Fibroblast of mammary gland (primary cell): ENCODE results near the gene DSCAM.
"Not testable (repeated sequence)": the region's sequence is repeated elsewhere in the genome, so short reads cannot be mapped to it uniquely, and the experiment has no call there.

Experiments used
- DNase-seq: peaks from one replicate; pipeline ENCODE4 v3.0.0-alpha.2; 2010; ENCODE audit warnings: low read depth
- H3K4me3 ChIP-seq: 2 replicates; pipeline ENCODE4 v1.5.1; 2011; ENCODE audit warnings: low read depth, mild to moderate bottlenecking, low read length, moderate library complexity; ENCODE audit not compliant: control insufficient read depth
- TF ChIP-seq, protein P1 (sequence below): conservative IDR thresholded peaks from 2 replicates; pipeline ENCODE4 v1.5.1; 2011; ENCODE audit warnings: low read depth, low read length, inconsistent platforms; ENCODE audit not compliant: control insufficient read depth, insufficient read depth

Gene DSCAM

GRCh38 chr21:40041446-40041845, 805.5 kb downstream of the DSCAM start:
- TF ChIP-seq, protein P1, sequence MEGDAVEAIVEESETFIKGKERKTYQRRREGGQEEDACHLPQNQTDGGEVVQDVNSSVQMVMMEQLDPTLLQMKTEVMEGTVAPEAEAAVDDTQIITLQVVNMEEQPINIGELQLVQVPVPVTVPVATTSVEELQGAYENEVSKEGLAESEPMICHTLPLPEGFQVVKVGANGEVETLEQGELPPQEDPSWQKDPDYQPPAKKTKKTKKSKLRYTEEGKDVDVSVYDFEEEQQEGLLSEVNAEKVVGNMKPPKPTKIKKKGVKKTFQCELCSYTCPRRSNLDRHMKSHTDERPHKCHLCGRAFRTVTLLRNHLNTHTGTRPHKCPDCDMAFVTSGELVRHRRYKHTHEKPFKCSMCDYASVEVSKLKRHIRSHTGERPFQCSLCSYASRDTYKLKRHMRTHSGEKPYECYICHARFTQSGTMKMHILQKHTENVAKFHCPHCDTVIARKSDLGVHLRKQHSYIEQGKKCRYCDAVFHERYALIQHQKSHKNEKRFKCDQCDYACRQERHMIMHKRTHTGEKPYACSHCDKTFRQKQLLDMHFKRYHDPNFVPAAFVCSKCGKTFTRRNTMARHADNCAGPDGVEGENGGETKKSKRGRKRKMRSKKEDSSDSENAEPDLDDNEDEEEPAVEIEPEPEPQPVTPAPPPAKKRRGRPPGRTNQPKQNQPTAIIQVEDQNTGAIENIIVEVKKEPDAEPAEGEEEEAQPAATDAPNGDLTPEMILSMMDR: no peak

DNA sequence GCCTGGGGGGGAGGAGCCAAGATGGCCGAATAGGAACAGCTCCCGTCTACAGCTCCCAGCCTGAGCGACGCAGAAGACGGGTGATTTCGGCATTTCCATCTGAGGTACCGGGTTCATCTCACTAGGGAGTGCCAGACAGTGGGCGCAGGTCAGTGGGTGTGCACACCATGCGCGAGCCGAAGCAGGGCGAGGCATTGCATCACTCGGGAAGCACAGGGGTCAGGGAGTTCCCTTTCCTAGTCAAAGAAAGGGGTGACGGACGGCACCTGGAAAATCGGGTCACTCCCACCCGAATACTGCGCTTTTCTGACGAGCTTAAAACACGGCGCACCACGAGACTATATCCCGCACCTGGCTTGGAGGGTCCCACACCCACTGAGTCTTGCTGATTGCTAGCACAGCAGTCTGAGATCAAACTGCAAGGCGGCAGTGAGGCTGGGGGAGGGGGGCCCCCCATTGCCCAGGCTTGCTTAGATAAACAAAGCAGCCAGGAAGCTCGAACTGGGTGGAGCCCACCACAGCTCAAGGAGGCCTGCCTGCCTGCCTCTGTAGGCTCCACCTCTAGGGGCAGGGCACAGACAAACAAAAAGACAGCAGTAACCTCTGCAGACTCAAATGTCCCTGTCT, 813.7 kb downstream of the DSCAM start:
- H3K4me3 ChIP-seq, DNase-seq: not testable (repeated sequence)

More at GRCh38 chr21:40041446-40041845, 805.5 kb downstream of the DSCAM start:
- DNase-seq: no peak
- H3K4me3 ChIP-seq: no peak overlapping the region

DNA sequence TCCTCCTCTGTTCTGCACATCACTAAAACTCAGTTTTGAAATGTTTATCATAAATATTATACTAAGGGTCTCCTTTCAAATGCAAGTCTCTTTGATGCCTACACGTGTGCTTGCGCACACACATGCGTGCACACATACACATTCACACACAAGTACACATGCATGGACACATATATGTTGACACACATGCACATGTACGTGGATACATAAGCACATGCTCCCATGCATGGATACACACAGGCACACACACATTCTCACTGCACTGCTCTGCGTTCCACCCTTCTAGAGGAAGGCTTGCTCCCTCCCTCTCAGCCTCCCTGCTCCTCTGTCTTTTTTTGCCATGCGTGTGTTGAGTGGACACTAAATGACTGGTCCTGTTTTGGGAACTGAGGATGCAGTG, 817.1 kb downstream of the DSCAM start:
- H3K4me3 ChIP-seq: no peak overlapping the region
- no peak for DNase-seq

DNA sequence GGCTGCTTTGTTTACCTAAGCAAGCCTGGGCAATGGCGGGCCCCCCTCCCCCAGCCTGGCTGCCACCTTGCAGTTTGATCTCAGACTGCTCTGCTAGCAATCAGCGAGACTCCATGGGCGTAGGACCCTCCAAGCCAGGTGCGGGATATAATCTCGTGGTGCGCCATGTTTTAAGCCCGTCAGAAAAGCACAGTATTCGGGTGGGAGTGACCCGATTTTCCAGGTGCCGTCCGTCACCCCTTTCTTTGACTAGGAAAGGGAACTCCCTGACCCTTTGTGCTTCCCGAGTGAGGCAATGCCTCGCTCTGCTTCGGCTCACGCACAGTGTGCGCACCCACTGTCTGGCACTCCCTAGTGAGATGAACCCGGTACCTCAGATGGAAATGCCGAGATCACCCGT, 818.6 kb downstream of the DSCAM start:
- DNase-seq, H3K4me3 ChIP-seq: not testable (repeated sequence)

More for the DNA sequence above, 817.1 kb downstream of the DSCAM start:
- TF ChIP-seq, protein P1: no peak

- TF ChIP-seq, protein P1: no peak
- no peak overlapping the region for H3K4me3 ChIP-seq
These were observed 825.2 kb downstream of the DSCAM start for GRCh38 chr21:40021558-40022351.

DNA sequence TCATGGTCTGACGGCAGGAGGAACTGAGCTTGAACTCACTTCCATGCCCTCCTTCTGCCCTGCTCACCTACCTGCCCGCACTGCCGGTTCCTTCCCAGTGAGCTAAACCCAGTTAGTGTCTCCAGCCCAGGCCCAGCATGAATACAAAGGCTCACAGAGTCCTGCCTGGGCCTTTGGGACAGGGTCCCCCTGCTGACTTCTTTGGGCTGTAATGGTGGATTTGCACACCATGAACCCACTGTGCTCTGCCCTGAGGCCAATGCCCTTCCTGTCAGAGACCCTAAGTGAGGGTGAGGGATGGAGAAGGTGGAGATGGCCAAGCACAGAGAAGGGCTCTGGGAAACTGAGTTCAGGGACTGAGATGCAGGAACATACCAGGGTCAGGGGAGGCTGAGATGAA, 826.3 kb downstream of the DSCAM start:
- TF ChIP-seq, protein P1: no peak

More at GRCh38 chr21:40021558-40022351, 825.2 kb downstream of the DSCAM start:
- no peak for DNase-seq

GRCh38 chr21:40018871-40019475, 828.0 kb downstream of the DSCAM start:
- H3K4me3 ChIP-seq: no peak overlapping the region
- no peak for DNase-seq
- TF ChIP-seq, protein P1: no peak

More for the DNA sequence above, 826.3 kb downstream of the DSCAM start:
- no peak overlapping the region for H3K4me3 ChIP-seq
- DNase-seq: no peak

GRCh38 chr21:40016667-40017066, 830.3 kb downstream of the DSCAM start:
- no peak overlapping the region for H3K4me3 ChIP-seq
- TF ChIP-seq, protein P1: no peak
- DNase-seq: no peak
